ENCODE data around the gene LGR4. TPM values are rescaled to one million over a fixed set of nuclear protein-coding genes. Genes with fewer than 3 reads are reported as not detected.

The LGR4 gene
- total and polyA plus RNA-seq, 2 of the 13 experiments (the other 11 are each of a cell fraction or from before 2014, with no cell fraction given), result 42.1 to 68.7 TPM

- TF ChIP-seq ONECUT2 (CRISPR knock-in tag; IDR thresholded peaks at IDR 0.05) (no peak), ZNF431 (CRISPR knock-in tag; IDR thresholded peaks at IDR 0.05; ENCODE audit: borderline replicate concordance, low read depth) (no peak), HOXA7 (CRISPR knock-in tag; IDR thresholded peaks at IDR 0.05) (no peak), RARG (CRISPR knock-in tag; IDR thresholded peaks at IDR 0.05; ENCODE audit: low read depth) (no peak), ZBTB42 (CRISPR knock-in tag; IDR thresholded peaks at IDR 0.05) (no peak), E2F5 (CRISPR knock-in tag; conservative IDR thresholded peaks at IDR 0.05) (no peak), ZNF207 (IDR thresholded peaks at IDR 0.05; ENCODE audit: borderline replicate concordance) (no peak), ZNF773 (CRISPR knock-in tag; IDR thresholded peaks at IDR 0.05; ENCODE audit: borderline replicate concordance) (no peak), RFX1 (IDR thresholded peaks at IDR 0.05) (no peak), ZFYVE20 (CRISPR knock-in tag; IDR thresholded peaks at IDR 0.05; ENCODE audit: borderline replicate concordance, low read depth) (no peak), ZNF577 (CRISPR knock-in tag; IDR thresholded peaks at IDR 0.05; ENCODE audit: borderline replicate concordance, low read depth) (no peak), SMARCC2 (IDR thresholded peaks at IDR 0.05) (no peak), PRMT3 (CRISPR knock-in tag; IDR thresholded peaks at IDR 0.05; ENCODE audit: borderline replicate concordance, low read depth) (no peak), KDM4B (CRISPR knock-in tag; IDR thresholded peaks at IDR 0.05) (no peak), ZBTB20 (CRISPR knock-in tag; IDR thresholded peaks at IDR 0.05; ENCODE audit: borderline replicate concordance, low read depth) (peak; percentile 58; the same call in 1 of the 2 replicates), SAP130 (CRISPR knock-in tag; IDR thresholded peaks at IDR 0.05; ENCODE audit: low read depth) (peak; percentile 67), ZNF792 (CRISPR knock-in tag; IDR thresholded peaks at IDR 0.05) (0 out of 2 replicates have a peak, but pooled peaks have one; percentile 25), MED13 (CRISPR knock-in tag; IDR thresholded peaks at IDR 0.05) (peak; percentile 52; the same call in 1 of the 2 replicates), ZNF788 (CRISPR knock-in tag; IDR thresholded peaks at IDR 0.05; ENCODE audit: borderline replicate concordance) (no peak)
- TF ChIP-seq, protein P1, sequence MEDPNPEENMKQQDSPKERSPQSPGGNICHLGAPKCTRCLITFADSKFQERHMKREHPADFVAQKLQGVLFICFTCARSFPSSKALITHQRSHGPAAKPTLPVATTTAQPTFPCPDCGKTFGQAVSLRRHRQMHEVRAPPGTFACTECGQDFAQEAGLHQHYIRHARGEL (CRISPR knock-in tag; IDR thresholded peaks at IDR 0.05), result no peak
- TF ChIP-seq, protein P2, sequence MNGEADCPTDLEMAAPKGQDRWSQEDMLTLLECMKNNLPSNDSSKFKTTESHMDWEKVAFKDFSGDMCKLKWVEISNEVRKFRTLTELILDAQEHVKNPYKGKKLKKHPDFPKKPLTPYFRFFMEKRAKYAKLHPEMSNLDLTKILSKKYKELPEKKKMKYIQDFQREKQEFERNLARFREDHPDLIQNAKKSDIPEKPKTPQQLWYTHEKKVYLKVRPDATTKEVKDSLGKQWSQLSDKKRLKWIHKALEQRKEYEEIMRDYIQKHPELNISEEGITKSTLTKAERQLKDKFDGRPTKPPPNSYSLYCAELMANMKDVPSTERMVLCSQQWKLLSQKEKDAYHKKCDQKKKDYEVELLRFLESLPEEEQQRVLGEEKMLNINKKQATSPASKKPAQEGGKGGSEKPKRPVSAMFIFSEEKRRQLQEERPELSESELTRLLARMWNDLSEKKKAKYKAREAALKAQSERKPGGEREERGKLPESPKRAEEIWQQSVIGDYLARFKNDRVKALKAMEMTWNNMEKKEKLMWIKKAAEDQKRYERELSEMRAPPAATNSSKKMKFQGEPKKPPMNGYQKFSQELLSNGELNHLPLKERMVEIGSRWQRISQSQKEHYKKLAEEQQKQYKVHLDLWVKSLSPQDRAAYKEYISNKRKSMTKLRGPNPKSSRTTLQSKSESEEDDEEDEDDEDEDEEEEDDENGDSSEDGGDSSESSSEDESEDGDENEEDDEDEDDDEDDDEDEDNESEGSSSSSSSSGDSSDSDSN (CRISPR knock-in tag; IDR thresholded peaks at IDR 0.05), result no peak
- TF ChIP-seq, protein P3, sequence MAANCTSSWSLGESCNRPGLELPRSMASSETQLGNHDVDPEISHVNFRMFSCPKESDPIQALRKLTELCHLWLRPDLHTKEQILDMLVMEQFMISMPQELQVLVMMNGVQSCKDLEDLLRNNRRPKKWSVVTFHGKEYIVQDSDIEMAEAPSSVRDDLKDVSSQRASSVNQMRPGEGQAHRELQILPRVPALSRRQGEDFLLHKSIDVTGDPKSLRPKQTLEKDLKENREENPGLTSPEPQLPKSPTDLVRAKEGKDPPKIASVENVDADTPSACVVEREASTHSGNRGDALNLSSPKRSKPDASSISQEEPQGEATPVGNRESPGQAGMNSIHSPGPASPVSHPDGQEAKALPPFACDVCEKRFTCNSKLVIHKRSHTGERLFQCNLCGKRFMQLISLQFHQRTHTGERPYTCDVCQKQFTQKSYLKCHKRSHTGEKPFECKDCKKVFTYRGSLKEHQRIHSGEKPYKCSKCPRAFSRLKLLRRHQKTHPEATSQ (CRISPR knock-in tag; IDR thresholded peaks at IDR 0.05; ENCODE audit: borderline replicate concordance), result no peak
- TF ChIP-seq, protein P4, sequence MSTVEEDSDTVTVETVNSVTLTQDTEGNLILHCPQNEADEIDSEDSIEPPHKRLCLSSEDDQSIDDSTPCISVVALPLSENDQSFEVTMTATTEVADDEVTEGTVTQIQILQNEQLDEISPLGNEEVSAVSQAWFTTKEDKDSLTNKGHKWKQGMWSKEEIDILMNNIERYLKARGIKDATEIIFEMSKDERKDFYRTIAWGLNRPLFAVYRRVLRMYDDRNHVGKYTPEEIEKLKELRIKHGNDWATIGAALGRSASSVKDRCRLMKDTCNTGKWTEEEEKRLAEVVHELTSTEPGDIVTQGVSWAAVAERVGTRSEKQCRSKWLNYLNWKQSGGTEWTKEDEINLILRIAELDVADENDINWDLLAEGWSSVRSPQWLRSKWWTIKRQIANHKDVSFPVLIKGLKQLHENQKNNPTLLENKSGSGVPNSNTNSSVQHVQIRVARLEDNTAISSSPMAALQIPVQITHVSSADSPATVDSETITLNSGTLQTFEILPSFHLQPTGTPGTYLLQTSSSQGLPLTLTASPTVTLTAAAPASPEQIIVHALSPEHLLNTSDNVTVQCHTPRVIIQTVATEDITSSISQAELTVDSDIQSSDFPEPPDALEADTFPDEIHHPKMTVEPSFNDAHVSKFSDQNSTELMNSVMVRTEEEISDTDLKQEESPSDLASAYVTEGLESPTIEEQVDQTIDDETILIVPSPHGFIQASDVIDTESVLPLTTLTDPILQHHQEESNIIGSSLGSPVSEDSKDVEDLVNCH (CRISPR knock-in tag; IDR thresholded peaks at IDR 0.05), result no peak
Measured at GRCh38 chr11:27330633-27331270, 141.8 kb downstream of the LGR4 start (continued).

Data from HepG2 (cell line).